T1000 (cell line): ENCODE measurements around the gene MTTP.

Experiments used
- DNase-seq: peaks from one replicate; lab custom pipeline; 2025; ENCODE audit warnings: mixed read lengths; lab: John Stamatoyannopoulos, UW

MTTP gene

DNA sequence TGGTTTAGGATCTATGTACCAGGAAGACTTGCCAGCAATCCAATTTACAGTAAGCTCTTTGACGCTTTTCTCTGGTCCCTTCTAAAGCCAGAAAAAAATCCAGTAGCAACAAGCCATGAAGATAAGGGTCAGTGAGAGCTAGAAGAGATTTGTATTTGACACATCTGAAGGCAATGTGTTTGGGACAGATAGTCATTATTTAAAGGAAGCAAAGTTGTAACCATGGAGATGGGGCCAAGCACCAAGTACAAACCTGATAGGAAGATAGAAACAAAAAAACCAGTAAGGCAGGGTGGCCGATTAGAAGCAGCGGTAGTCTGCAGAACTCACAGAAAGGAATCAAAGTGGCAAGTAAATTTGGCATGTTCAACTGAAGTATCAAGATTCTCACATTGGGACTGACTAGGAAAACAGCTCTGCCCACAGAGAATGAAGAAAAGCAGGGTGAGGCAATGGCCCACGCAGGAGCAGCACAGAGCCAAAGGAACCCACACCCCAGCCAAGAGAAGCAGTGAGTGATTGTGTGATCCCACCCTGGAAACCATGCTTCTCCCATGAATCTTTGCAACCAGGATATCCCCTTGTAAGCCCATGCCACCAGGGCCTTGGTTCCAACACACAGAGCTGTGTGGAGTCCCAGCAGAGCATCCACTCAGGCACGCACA is 95.9 kb downstream of the MTTP start:
- DNase-seq, result no peak
